ENCODE data around the gene KLHL26. TPM values are rescaled to one million over a fixed set of nuclear protein-coding genes. Genes with fewer than 3 reads are reported as not detected.

Gene KLHL26
- total RNA-seq, 1 experiment from 2014 or later, result 10.7 TPM

DNA sequence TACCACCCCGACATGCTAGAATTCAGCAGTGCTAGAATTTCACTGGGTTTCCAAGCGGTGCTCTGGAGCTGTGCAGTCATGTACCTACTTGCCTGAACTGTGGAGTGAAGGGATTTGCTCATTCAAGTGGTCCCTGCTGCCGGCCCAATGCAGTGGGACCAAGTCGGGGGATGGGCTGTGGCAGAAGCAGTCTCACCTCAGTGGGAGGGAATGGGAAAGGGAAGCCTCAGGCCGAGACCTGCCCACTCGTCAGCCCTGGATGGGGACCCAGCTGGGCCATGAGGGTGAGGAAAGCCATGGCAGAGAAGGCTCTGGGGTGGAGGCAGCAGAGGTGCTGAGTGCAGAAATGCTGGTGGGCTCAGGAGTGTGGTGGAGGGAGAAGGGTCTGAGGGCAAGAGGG is 14.9 kb downstream of the KLHL26 start:
- Histone ChIP-seq H2BK20ac (ENCODE audit: low read depth, low read length, poor library complexity, severe bottlenecking) (no peak overlapping the region), H2BK5ac (ENCODE audit: insufficient read length, low read length) (no peak overlapping the region), H3K56ac (ENCODE audit: insufficient read length, low read depth, low read length) (no peak overlapping the region), H4K5ac (ENCODE audit: insufficient read length, low read depth, low read length) (no peak overlapping the region), H3K4me1 (ENCODE audit: insufficient read depth, low read length) (no peaks in the 10 kb centered on the region; the same call in 1 of the 2 replicates), H4K20me1 (ENCODE audit: control insufficient read depth, insufficient read depth, insufficient read length) (no peaks in the 10 kb centered on the region), H3K4me2 (ENCODE audit: insufficient read depth, insufficient read length, low read length) (no peak overlapping the region), H3T11ph (ENCODE audit: low read length) (no peak overlapping the region), H3K9ac (ENCODE audit: extremely low read depth, insufficient read length, low read length) (no peak overlapping the region), H2BK12ac (ENCODE audit: insufficient read length, low read depth, low read length) (no peak overlapping the region), H3K27me3 (ENCODE audit: insufficient read depth, low read length) (no peaks in the 10 kb centered on the region), H3K14ac (ENCODE audit: insufficient read depth, low read length) (no peak overlapping the region; the same call in 1 of the 2 replicates), H3K23me2 (ENCODE audit: insufficient read length, low read depth, low read length, poor library complexity, severe bottlenecking) (no peaks in the 10 kb centered on the region), H3K79me2 (ENCODE audit: insufficient read depth, low read length) (no peaks in the 10 kb centered on the region), H4K91ac (ENCODE audit: insufficient read length, low read depth, low read length) (no peak overlapping the region), H4K8ac (replicated peaks; ENCODE audit: insufficient read length, low read depth, low read length) (no peak overlapping the region), H2AK5ac (ENCODE audit: insufficient read length, low read length) (no peak overlapping the region), H2AFZ (ENCODE audit: low read length) (no peak overlapping the region), H3K23ac (ENCODE audit: insufficient read length, low read depth, low read length) (no peak overlapping the region), H2BK15ac (ENCODE audit: low read depth, low read length) (no peak overlapping the region), H3K9me3 (ENCODE audit: control insufficient read depth, low read depth, low read length) (no peaks in the 10 kb centered on the region), H3K4ac (ENCODE audit: low read depth, low read length) (no peak overlapping the region), H3K79me1 (ENCODE audit: insufficient read depth, low read depth, low read length, poor library complexity, severe bottlenecking) (no peaks in the 10 kb centered on the region), H2BK120ac (ENCODE audit: low read depth, low read length, poor library complexity, severe bottlenecking) (no peak overlapping the region), H3K27ac (ENCODE audit: insufficient read length, low read depth, low read length) (no peak overlapping the region), H3K18ac (ENCODE audit: insufficient read length, low read depth, low read length) (no peak overlapping the region)
- no peak for TF ChIP-seq CTCF (conservative IDR thresholded peaks at IDR 0.05)
- peak overlapping the region in 1 of 3 experiments; percentile 49; a peak in 2 of 7 replicates for H3K27ac Mint-ChIP-seq
- DNase-seq, result no peak
- no CpG with 5 or more reads among the region's 6 CpGs for WGBS (ENCODE audit: extremely low coverage, insufficient read length, low lambda C conversion rate)
- no peaks in the 10 kb centered on the region for H3K9me3 Mint-ChIP-seq
- H3K36me3 Mint-ChIP-seq (ENCODE audit: insufficient read depth in 1 of 3, low read depth in 3 of 3), result peaks cover 0 to 3% (median 2%) of the 10 kb centered on the region in 3 experiments; a peak in 2 of 7 replicates
- H3K4me1 Mint-ChIP-seq, result peaks cover 25 to 33% of the 10 kb centered on the region in 2 experiments
- no peak overlapping the region for H3K4me3 Mint-ChIP-seq
- peaks cover 2% of the 10 kb centered on the region for H3K27me3 Mint-ChIP-seq (ENCODE audit: low read depth)

Data from H9 (cell line).